Ovary (tissue), 9 donors: ENCODE data around the gene UBE2C. TPM values are rescaled to one million over a fixed set of nuclear protein-coding genes. Genes with fewer than 3 reads are reported as not detected.
"Not testable (repeated sequence)": the region's sequence is repeated elsewhere in the genome, so short reads cannot be mapped to it uniquely, and the experiment has no call there.

Experiments used
- DNase-seq, 5 donors: peaks; one replicate each; pipeline ENCODE4 v3.0.0-alpha.2; 2019 to 2020
- H3K27ac ChIP-seq, 2 donors: fragments of 200-600 bp; one replicate each; pipeline versions ENCODE4 v1.5.1 to v1.8.0; 2019 to 2022
- H3K27me3 ChIP-seq: fragments of 200-600 bp; one replicate; pipeline ENCODE4 v1.8.0; 2022
- H3K36me3 ChIP-seq: fragments of 200-600 bp; sonication (generic); one replicate; pipeline ENCODE4 v1.5.1; 2019
- H3K4me1 ChIP-seq: one replicate; pipeline ENCODE4 v1.8.1; 2013; ENCODE audit warnings: mild to moderate bottlenecking, moderate library complexity; ENCODE audit not compliant: insufficient read depth
- H3K4me3 ChIP-seq: fragments of 200-600 bp; sonication (generic); one replicate; pipeline ENCODE4 v1.5.1; 2017
- H3K9me3 ChIP-seq, 2 donors: fragments of 200-600 bp in 1 of 2; sonication (generic) in 1 of 2; one replicate each; pipeline versions ENCODE4 v1.5.1 to v1.8.1; 2013 to 2019; ENCODE audit warnings: mild to moderate bottlenecking in 1 of 2, moderate library complexity in 1 of 2
- CTCF ChIP-seq, 3 donors: fragments of 450-650 bp in 2 of 3; fragments of 200-600 bp in 1 of 3; IDR thresholded peaks; one replicate each; pipeline versions ENCODE4 v1.5.1 to v1.8.0; 2016 to 2022; ENCODE audit warnings: antibody characterized with exemption in 3 of 3, mild to moderate bottlenecking in 1 of 3
- EP300 ChIP-seq: sonication (generic); formaldehyde crosslinking; IDR thresholded peaks from one replicate; pipeline ENCODE4 v1.6.1; 2017; ENCODE audit warnings: antibody characterized with exemption
- POLR2A ChIP-seq: fragments of 450-650 bp; IDR thresholded peaks from one replicate; pipeline ENCODE4 v1.6.1; 2017; ENCODE audit warnings: antibody characterized with exemption, mild to moderate bottlenecking, moderate library complexity
- WGBS, 3 donors: extraction: QIAGEN DNeasy Blood & Tissue Kit in 1 of 3; methylation state at CpG; one replicate each; pipeline versions ENCODE4 v1.1.5 to v1.1.7; 2013 to 2017; 5-methylcytosine and 5-hydroxymethylcytosine counted together
- intact Hi-C, 4 donors: fragments of 100-400 bp; cut with DNase I; formaldehyde crosslinking; loops; one replicate each; pipeline versions ENCODE4 v1.11.0 to v1.15.1; 2022 to 2023
- polyA plus RNA-seq, 2 donors: library from polyadenylated mRNA; stranded (reverse); fragments of 200-250 nt in 1 of 2; fragments of 350-450 nt in 1 of 2; fragmentation: Illumina TruSeq in 1 of 2; extraction: RNeasy Lipid Tissue Mini Kit (QIAGEN cat#74804) in 1 of 2; gene quantifications; one replicate each; pipeline ENCODE4 v1.2.3, GENCODE V29; 2013 to 2014
- total RNA-seq, 7 donors: library from RNA; depleted of rRNA in 2 of 7; stranded (reverse); fragments of >200 nt in 2 of 7; fragmentation: NEBNext Ultra II Directional in 3 of 7; extraction: Animal tissue kit (Norgen Biotek cat#: 25700) in 3 of 7; gene quantifications; one replicate each; pipeline versions ENCODE4 v1.1.0 to v1.2.4, GENCODE V29; 2016 to 2023
- donor health status: DM: no; HTN: no; CAD: no; lungs with moderate emphysema.
- donor health status: DM: no; HTN: no; CAD: no.
- donor health status: Bipolar disorder and iron deficiency.
- donor health status: DM: yes; HTN: yes; CAD: no.
- donor health status: DM: no; HTN: no; CAD: no.
- donor health status: DM: yes; HTN: yes; CAD: no.

The UBE2C gene
- total and polyA plus RNA-seq, 9 donors = 0.69 to 5.6 (median 1.6) TPM; not detected in 3

- WGBS, 3 donors = 26 to 34% (median 32%) methylated on average over 19 of the region's 19 CpGs
- TF ChIP-seq EP300 (no peak), CTCF (IDR thresholded peaks at IDR 0.05) (no peak), POLR2A (no peak)
- Histone ChIP-seq H3K4me3 (peak overlapping the region; percentile 97), H3K36me3 (no peaks in the 10 kb centered on the region), H3K27ac (peak overlapping the region; percentile 74 to 84), H3K9me3 (no peaks in the 10 kb centered on the region), H3K4me1 (peaks cover 7% of the 10 kb centered on the region), H3K27me3 (no peaks in the 10 kb centered on the region)
- intact Hi-C loops = loop anchor here in 2 of 4 donors (5.0 to 10.0 kb wide), 2 partner anchors 100 to 292 kb away; partner anchors contain the start of genes CTSA (in 1 of the 2), NCOA5 (in 1 of the 2) and NEURL2 (in 1 of the 2)
- no peak for DNase-seq
Observed at GRCh38 chr20:45792317-45793118, 19.9 kb upstream of the UBE2C start.

GRCh38 chr20:45796337-45797065, 15.9 kb upstream of the UBE2C start:
- Histone ChIP-seq H3K9me3 (no peaks in the 10 kb centered on the region), H3K36me3 (no peaks in the 10 kb centered on the region), H3K27ac (no peak overlapping the region), H3K27me3 (no peaks in the 10 kb centered on the region), H3K4me1 (peaks cover 7% of the 10 kb centered on the region), H3K4me3 (no peak overlapping the region)
- TF ChIP-seq EP300 = no peak
- TF ChIP-seq CTCF (IDR thresholded peaks at IDR 0.05) = no peak
- no peak for TF ChIP-seq POLR2A
- intact Hi-C loops = loop anchor here in 1 of 4 donors (10.0 kb wide), 1 partner anchor 288 kb away; the partner anchor contains the start of gene NCOA5
- WGBS, 3 donors = 91 to 97% (median 93%) methylated on average over 11 of the region's 11 CpGs
- DNase-seq = no peak

- not testable (repeated sequence) for H3K4me3 ChIP-seq, H3K36me3 ChIP-seq
- WGBS, 3 donors = no CpG with 5 or more reads among the region's 1 CpG
Observed at GRCh38 chr20:45797510-45797909, 14.9 kb upstream of the UBE2C start.

GRCh38 chr20:45797955-45798354, 14.5 kb upstream of the UBE2C start:
- intact Hi-C loops = loop anchor here in 1 of 4 donors (10.0 kb wide), 1 partner anchor 287 kb away; the partner anchor contains the start of gene NCOA5
- DNase-seq, H3K27me3 ChIP-seq, H3K36me3 ChIP-seq, H3K9me3 ChIP-seq, H3K4me1 ChIP-seq, H3K4me3 ChIP-seq, H3K27ac ChIP-seq: not testable (repeated sequence)
- WGBS, 3 donors = 79 to 92% (median 91%) methylated on average over 3 of the region's 3 CpGs

More at GRCh38 chr20:45797510-45797909, 14.9 kb upstream of the UBE2C start:
- DNase-seq, H3K27me3 ChIP-seq, H3K27ac ChIP-seq, H3K4me1 ChIP-seq, H3K9me3 ChIP-seq: not testable (repeated sequence)
- intact Hi-C loops = loop anchor here in 1 of 4 donors (10.0 kb wide), 1 partner anchor 287 kb away; the partner anchor contains the start of gene NCOA5

- Histone ChIP-seq H3K27me3 (no peaks in the 10 kb centered on the region), H3K4me1 (no peaks in the 10 kb centered on the region), H3K27ac (peak overlapping the region in 1 of 2 donors; percentile 45), H3K9me3 (no peaks in the 10 kb centered on the region), H3K36me3 (no peaks in the 10 kb centered on the region), H3K4me3 (no peak overlapping the region)
- intact Hi-C loops = loop anchor here in 1 of 4 donors (10.0 kb wide), 1 partner anchor 286 kb away; the partner anchor contains the start of gene NCOA5
- TF ChIP-seq CTCF (IDR thresholded peaks at IDR 0.05) (peak; percentile 22 to 40 (median 34)), EP300 (no peak)
- WGBS, 3 donors = 34 to 37% (median 34%) methylated on average over 4 of the region's 4 CpGs
- peak in 4 of 5 donors; percentile 52 to 67 (median 57) for DNase-seq
Observed at GRCh38 chr20:45798935-45799642, 13.4 kb upstream of the UBE2C start.
